DND-41 (cell line): ENCODE results near the gene RCOR1.

Source experiments
- ATAC-seq: fragments of 200-7000 bp; cut with Tn5 transposase; 3 replicates; pipeline ENCODE4 v1.9.1; 2021; ENCODE audit warnings: low read depth; ENCODE audit not compliant: insufficient read depth
- DNase-seq: peaks from one replicate; pipeline ENCODE4 v3.0.0-alpha.2; 2020
- H2AFZ ChIP-seq: 2 replicates; pipeline ENCODE4 v1.6.0; 2012; ENCODE audit warnings: low read depth, low read length
- H3K27ac ChIP-seq: 2 replicates; pipeline ENCODE4 v1.5.1; 2012; ENCODE audit warnings: low read length, inconsistent platforms
- H3K27me3 ChIP-seq: fragments of 200-600 bp; sonication (generic); 2 replicates; pipeline ENCODE4 v1.6.0; 2012; ENCODE audit warnings: low read length, mild to moderate bottlenecking, inconsistent platforms; ENCODE audit not compliant: insufficient read depth, poor library complexity
- H3K36me3 ChIP-seq: 2 replicates; pipeline ENCODE4 v1.5.1; 2012; ENCODE audit warnings: low read length, inconsistent platforms; ENCODE audit not compliant: insufficient read depth
- H3K4me1 ChIP-seq: 2 replicates; pipeline ENCODE4 v1.5.1; 2012; ENCODE audit warnings: mild to moderate bottlenecking, low read length; ENCODE audit not compliant: insufficient read depth
- H3K4me2 ChIP-seq: 2 replicates; pipeline ENCODE4 v1.6.0; 2012; ENCODE audit warnings: mild to moderate bottlenecking, moderate library complexity, low read length, inconsistent platforms; ENCODE audit not compliant: insufficient read depth
- H3K4me3 ChIP-seq, 2 experiments: fragments of 200-600 bp in 1 of 2; shearing (Covaris generic) in 1 of 2; 2 replicates each; pipeline ENCODE4 v1.5.1; 2012 to 2016; ENCODE audit warnings: inconsistent platforms in 2 of 2, low read length in 2 of 2, mild to moderate bottlenecking in 2 of 2, low read depth in 1 of 2, moderate library complexity in 1 of 2
- H3K79me2 ChIP-seq: 2 replicates; pipeline ENCODE4 v1.6.0; 2012; ENCODE audit warnings: low read length, inconsistent platforms; ENCODE audit not compliant: insufficient read depth
- H3K9ac ChIP-seq: 2 replicates; pipeline ENCODE4 v1.6.0; 2012; ENCODE audit warnings: low read depth, mild to moderate bottlenecking, inconsistent platforms, low read length, moderate library complexity
- H3K9me3 ChIP-seq: 2 replicates; pipeline ENCODE4 v1.5.1; 2012; ENCODE audit warnings: low read length, moderate library complexity, mild to moderate bottlenecking, inconsistent platforms; ENCODE audit not compliant: insufficient read depth, severe bottlenecking
- H4K20me1 ChIP-seq: 2 replicates; pipeline ENCODE4 v1.6.0; 2012; ENCODE audit warnings: low read length; ENCODE audit not compliant: insufficient read depth
- EZH2 ChIP-seq: IDR thresholded peaks from 3 replicates; pipeline ENCODE4 v1.6.1; 2012; ENCODE audit warnings: borderline replicate concordance, low read depth, mild to moderate bottlenecking, moderate library complexity, low read length, inconsistent platforms; ENCODE audit not compliant: severe bottlenecking
- TF ChIP-seq, protein P1 (sequence below): IDR thresholded peaks from 2 replicates; pipeline ENCODE4 v1.5.1; 2012; ENCODE audit warnings: borderline replicate concordance, low read length, moderate library complexity, mild to moderate bottlenecking; ENCODE audit not compliant: poor library complexity, severe bottlenecking; ENCODE audit errors: extremely low read depth

RCOR1 gene

DNA sequence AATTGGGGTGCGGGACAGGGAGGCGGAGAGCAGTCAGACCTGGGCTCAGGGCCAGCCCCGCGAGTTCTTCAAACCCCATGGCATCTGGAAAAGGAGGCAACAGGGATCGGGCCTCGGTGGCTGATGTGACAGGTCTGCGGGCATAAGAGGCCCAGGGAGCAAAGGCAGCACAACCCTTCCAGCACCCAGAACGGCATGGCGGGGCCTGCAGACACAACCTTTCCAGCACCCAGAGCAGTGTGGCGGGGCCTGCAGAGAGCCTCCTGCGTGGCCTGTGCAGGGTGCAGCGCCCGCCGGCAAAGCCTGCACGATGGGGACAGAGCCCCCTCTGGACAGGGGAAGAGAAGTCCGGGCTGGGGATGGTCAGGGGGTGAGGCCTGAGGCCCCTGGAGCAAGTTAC lies 158.6 kb downstream of the RCOR1 start:
- no peaks in the 10 kb centered on the region; the same call in 1 of the 2 replicates for H4K20me1 ChIP-seq
- no peaks in the 10 kb centered on the region for H3K27me3 ChIP-seq
- H3K9ac ChIP-seq, result no peak overlapping the region
- no peak overlapping the region for H3K4me3 ChIP-seq
- no peak overlapping the region for H2AFZ ChIP-seq
- no peaks in the 10 kb centered on the region for H3K79me2 ChIP-seq
- no peak overlapping the region for H3K27ac ChIP-seq
- no peak for ATAC-seq
- no peaks in the 10 kb centered on the region for H3K4me1 ChIP-seq
- DNase-seq, result no peak
- no peak overlapping the region for H3K4me2 ChIP-seq
- H3K9me3 ChIP-seq, result no peaks in the 10 kb centered on the region
- no peaks in the 10 kb centered on the region for H3K36me3 ChIP-seq
- TF ChIP-seq, protein P1, sequence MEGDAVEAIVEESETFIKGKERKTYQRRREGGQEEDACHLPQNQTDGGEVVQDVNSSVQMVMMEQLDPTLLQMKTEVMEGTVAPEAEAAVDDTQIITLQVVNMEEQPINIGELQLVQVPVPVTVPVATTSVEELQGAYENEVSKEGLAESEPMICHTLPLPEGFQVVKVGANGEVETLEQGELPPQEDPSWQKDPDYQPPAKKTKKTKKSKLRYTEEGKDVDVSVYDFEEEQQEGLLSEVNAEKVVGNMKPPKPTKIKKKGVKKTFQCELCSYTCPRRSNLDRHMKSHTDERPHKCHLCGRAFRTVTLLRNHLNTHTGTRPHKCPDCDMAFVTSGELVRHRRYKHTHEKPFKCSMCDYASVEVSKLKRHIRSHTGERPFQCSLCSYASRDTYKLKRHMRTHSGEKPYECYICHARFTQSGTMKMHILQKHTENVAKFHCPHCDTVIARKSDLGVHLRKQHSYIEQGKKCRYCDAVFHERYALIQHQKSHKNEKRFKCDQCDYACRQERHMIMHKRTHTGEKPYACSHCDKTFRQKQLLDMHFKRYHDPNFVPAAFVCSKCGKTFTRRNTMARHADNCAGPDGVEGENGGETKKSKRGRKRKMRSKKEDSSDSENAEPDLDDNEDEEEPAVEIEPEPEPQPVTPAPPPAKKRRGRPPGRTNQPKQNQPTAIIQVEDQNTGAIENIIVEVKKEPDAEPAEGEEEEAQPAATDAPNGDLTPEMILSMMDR, result no peak

DNA sequence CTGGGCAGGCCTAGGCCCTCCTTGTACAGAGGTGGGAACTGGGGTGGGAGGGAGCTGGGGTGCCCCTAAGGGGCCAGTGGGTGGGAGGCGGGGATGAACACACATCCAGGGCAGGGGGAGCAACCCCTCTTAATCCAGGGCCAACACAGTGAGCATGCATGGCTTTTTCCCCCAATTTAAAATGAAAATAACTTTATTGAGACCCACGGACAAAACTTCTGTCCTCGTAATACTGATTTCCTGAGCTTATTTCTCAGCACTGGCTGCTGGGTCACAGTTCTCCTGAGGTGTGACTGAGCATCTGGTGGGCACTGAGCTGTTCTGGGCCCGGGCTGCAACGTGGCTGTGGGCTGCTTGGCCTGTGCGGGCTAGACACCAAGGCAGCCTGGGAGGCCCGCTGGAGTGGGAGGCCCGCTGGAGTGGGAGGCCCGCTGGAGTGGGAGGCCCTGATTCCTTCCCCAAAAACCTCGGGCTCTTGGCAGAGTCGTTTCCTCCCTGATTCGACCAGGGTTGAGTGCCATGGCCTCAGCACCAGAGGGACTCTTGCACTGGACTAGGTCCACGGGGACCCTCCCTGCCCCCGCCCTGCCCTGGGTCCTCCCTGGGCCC lies 159.9 kb downstream of the RCOR1 start:
- Histone ChIP-seq H3K27me3 (no peaks in the 10 kb centered on the region), H3K4me3 (no peak overlapping the region), H3K4me1 (no peaks in the 10 kb centered on the region), H4K20me1 (no peaks in the 10 kb centered on the region; the same call in 1 of the 2 replicates), H3K36me3 (no peaks in the 10 kb centered on the region), H2AFZ (no peak overlapping the region), H3K9me3 (no peaks in the 10 kb centered on the region), H3K4me2 (no peak overlapping the region), H3K27ac (no peak overlapping the region), H3K79me2 (no peaks in the 10 kb centered on the region), H3K9ac (no peak overlapping the region)
- TF ChIP-seq, protein P1, result no peak
- no peak for TF ChIP-seq EZH2
- DNase-seq (no peak), ATAC-seq (no peak)

DNA sequence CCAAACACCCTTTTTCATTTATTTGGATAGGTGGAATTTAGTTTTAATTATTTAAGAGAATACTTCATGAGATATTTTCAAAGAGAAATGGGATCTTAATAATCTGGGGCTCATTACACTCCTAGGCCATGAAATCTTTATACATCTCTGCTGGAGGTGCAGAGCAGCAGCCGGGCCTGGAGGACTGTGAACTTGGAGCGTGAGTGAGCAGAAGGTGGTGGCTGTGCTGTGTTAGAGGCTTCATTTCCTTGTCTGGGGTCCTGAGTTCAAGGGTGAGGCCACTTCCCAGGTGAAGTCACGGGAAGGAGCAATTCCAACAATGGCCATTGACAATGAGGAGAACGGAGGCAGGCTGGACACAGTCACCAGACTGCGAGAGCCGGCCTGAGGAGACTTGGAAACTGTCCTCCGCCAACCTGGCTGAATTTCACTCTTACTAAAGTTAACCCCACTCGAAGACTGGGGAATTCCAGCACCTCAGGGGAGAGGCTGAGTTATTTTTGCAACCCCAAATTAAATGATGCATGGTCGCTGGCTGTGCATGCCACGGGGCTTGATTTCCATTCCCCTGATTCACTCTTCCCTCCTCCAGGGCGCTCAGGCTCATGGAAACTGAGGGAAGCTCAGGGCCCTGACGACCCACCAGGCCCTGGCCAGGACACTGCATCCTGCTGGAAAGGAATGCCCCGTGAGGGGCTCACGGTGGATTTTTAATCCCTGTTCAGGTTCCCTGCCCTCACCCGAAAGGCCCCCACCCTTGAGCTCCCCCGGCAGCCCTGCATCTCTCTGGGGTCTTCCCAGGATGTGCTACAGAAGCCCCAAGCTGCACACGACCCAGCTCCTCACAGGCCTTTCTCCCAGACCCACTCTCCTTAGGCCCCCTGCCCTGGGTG lies 162.2 kb downstream of the RCOR1 start:
- Histone ChIP-seq H2AFZ (no peak overlapping the region), H3K4me2 (no peak overlapping the region), H3K9ac (no peak overlapping the region), H3K9me3 (no peaks in the 10 kb centered on the region), H3K27me3 (no peaks in the 10 kb centered on the region), H3K4me1 (no peaks in the 10 kb centered on the region), H3K79me2 (no peaks in the 10 kb centered on the region), H4K20me1 (no peaks in the 10 kb centered on the region; the same call in 1 of the 2 replicates), H3K4me3 (no peak overlapping the region), H3K36me3 (no peaks in the 10 kb centered on the region), H3K27ac (no peak overlapping the region)
- no peak for TF ChIP-seq EZH2
- TF ChIP-seq, protein P1, result no peak
- ATAC-seq (no peak), DNase-seq (no peak)
